HG02571 (cell line): Measurements from ENCODE around the gene PHACTR3.

Experiments
- ATAC-seq: cut with Tn5 transposase; IDR thresholded peaks from one replicate; pipeline ENCODE4 v1.9.1; 2021; ENCODE audit warnings: mild to moderate bottlenecking, moderate library complexity; ENCODE audit not compliant: unreplicated experiment

The PHACTR3 gene

GRCh38 chr20:59690101-59690500 lies 85.8 kb downstream of the PHACTR3 start:
- ATAC-seq: no peak

- no peak for ATAC-seq
These were observed 86.6 kb downstream of the PHACTR3 start for GRCh38 chr20:59690976-59691375.

GRCh38 chr20:59692139-59692538 lies 87.8 kb downstream of the PHACTR3 start:
- no peak for ATAC-seq

- no peak for ATAC-seq
These were observed 89.2 kb downstream of the PHACTR3 start for GRCh38 chr20:59693587-59693986.

GRCh38 chr20:59696476-59696875 lies 92.1 kb downstream of the PHACTR3 start:
- no peak for ATAC-seq

GRCh38 chr20:59697068-59697467 lies 92.7 kb downstream of the PHACTR3 start:
- no peak for ATAC-seq

GRCh38 chr20:59698598-59698997 lies 94.3 kb downstream of the PHACTR3 start:
- no peak for ATAC-seq

GRCh38 chr20:59701236-59701635 lies 96.9 kb downstream of the PHACTR3 start:
- no peak for ATAC-seq

GRCh38 chr20:59703046-59703445 lies 98.7 kb downstream of the PHACTR3 start:
- ATAC-seq: no peak

GRCh38 chr20:59705651-59706399 lies 101.5 kb downstream of the PHACTR3 start:
- no peak for ATAC-seq

GRCh38 chr20:59706400-59706693 lies 102.0 kb downstream of the PHACTR3 start:
- no peak for ATAC-seq

GRCh38 chr20:59708326-59708725 lies 104.0 kb downstream of the PHACTR3 start:
- no peak for ATAC-seq

GRCh38 chr20:59709636-59710035 lies 105.3 kb downstream of the PHACTR3 start:
- no peak for ATAC-seq

- ATAC-seq: no peak
These were observed 113.7 kb downstream of the PHACTR3 start for GRCh38 chr20:59718071-59718470.

- no peak for ATAC-seq
These were observed 114.4 kb downstream of the PHACTR3 start for GRCh38 chr20:59718751-59719150.

GRCh38 chr20:59720013-59720412 lies 115.7 kb downstream of the PHACTR3 start:
- ATAC-seq: no peak

GRCh38 chr20:59721386-59721785 lies 117.0 kb downstream of the PHACTR3 start:
- ATAC-seq: no peak

GRCh38 chr20:59723108-59723500 lies 118.8 kb downstream of the PHACTR3 start:
- ATAC-seq: no peak

- ATAC-seq: no peak
These were observed 119.5 kb downstream of the PHACTR3 start for GRCh38 chr20:59723607-59724456.

GRCh38 chr20:59724457-59725366 lies 120.4 kb downstream of the PHACTR3 start:
- no peak for ATAC-seq
